GM21515 (cell line): ENCODE data around the gene SACS.
A peak's percentile ranks its signal among the peaks of the same experiment; 100 is the strongest.

Experiments used
- ATAC-seq: cut with Tn5 transposase; IDR thresholded peaks from one replicate; pipeline ENCODE4 v1.9.1; 2021; ENCODE audit not compliant: unreplicated experiment

The SACS gene

DNA sequence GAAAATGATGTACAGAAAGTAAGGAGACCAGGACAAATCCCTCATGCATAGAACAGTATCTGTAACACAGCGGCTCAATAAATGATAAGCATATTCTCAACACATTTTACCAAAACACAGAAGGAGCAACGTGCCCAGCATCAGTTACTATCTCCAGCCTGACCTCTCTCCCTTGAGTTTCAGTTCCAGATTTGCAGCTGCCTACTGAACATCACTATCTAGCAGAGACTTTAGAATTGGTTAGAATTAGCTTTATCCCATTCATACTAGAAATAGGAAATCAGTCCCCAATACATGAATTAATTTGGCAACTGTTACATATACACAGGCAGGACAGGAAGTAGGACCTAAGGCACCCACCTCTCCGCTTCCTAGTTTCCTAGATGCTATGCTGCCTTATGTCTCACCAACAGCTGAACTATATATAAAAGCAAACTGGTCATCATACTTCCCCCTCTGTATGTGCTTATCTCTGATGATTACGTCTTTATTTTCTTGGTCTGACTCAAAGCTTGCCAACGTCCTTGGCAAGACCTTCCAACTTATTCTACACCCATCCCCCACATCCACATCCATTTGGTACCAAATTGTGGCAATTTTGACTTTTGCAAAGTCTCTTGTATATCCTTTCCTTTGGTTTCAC lies 61.1 kb downstream of the SACS start:
- no peak for ATAC-seq

- ATAC-seq = no peak
These were observed 65.6 kb downstream of the SACS start for GRCh38 chr13:23367907-23368306.

DNA sequence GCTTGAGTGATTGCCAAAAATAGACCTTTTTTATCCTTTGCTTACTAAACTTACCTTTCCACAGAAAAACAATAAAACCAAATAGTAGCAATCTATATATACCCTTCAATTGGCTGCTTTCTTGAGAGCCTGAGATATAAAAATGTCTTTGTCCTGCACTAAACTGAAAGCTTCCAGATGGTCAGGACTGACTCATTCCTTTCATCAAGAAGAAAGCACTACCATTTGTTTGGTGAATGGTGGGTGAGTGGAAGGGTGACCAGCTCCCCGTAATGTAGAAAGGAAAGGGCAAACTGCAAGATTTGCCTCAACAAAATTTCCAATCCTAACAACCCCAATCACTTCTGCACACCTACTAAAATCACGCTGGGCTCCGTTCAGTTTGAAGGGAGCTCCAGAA lies 67.8 kb downstream of the SACS start:
- no peak for ATAC-seq

DNA sequence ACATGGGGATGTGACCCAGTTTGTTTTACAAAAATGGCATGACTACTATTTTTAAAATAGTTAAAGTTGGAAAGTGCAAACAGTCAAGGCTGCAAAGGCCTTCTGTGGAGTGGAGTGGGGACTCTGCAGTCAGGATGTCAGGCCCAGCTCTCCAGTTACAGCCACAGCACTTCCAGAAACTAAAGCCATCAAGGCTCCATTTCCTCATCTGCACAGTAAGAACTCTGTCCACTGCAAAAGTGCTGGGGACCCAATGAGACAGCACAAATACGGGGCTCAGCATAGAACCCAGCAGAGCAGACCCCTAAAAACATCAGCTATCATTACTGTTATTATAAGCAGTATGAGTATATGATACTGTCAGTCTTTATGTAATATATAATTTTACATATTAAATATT lies 73.6 kb downstream of the SACS start:
- no peak for ATAC-seq

DNA sequence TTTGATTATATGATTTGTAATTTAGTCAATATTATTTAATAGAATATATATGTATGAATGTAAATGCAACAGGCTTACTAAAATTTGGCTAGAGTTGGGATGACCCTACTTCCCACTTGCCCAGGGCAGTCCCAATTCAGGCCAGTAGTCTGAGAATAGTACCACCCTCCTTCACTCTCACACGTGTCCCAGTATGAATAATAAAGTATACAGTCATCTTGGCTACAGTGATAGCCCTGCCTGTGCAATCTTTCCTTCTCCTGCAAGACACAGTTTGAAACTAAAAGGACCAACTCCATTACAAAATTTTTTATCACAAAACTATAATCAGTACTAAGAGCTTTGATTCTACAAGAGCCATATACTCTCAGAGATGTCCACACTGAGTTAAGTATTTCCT lies 76.2 kb downstream of the SACS start:
- ATAC-seq = no peak

DNA sequence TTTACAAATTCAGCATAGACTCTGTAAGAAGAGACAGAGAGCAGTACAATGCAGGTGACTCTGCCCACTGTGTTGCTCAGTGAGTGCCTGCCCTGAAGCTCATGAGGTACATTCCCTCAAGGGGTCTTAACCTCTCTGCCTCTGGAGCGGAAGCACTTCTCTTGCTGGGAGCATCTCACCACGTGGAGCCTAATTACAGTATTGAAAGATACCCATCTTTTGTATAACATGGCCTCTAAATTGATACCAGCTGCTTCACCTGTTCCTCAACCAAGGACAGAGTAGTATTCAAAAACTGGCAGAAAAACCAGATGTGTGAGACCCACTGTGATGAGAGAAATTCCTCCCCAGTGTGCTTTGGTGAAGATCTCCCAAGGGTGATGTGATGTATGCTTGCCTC lies 77.1 kb downstream of the SACS start:
- no peak for ATAC-seq

GRCh38 chr13:23354520-23354919 lies 79.0 kb downstream of the SACS start:
- ATAC-seq = no peak

DNA sequence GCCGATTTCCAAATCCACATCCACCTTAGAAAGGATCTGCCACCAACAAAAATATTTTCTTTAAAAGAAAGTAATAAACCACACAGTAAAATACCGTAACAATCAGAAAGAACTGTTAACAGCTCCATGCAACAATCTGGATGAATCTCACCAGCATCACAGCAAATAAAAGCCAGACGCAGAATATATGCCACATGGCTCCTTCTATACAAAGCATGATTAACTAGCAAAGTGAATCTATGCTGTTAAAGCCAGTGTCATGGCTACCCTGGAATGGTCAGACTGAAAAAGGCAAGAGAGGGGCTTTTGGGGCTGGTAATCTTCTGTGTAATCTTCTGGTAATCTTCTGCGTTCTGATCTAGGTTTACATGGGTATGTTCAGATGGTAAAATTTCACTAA lies 81.3 kb downstream of the SACS start:
- ATAC-seq = no peak

GRCh38 chr13:23350009-23350408 lies 83.5 kb downstream of the SACS start:
- no peak for ATAC-seq

- ATAC-seq = no peak
These were observed 84.2 kb downstream of the SACS start for GRCh38 chr13:23349161-23349897.

DNA sequence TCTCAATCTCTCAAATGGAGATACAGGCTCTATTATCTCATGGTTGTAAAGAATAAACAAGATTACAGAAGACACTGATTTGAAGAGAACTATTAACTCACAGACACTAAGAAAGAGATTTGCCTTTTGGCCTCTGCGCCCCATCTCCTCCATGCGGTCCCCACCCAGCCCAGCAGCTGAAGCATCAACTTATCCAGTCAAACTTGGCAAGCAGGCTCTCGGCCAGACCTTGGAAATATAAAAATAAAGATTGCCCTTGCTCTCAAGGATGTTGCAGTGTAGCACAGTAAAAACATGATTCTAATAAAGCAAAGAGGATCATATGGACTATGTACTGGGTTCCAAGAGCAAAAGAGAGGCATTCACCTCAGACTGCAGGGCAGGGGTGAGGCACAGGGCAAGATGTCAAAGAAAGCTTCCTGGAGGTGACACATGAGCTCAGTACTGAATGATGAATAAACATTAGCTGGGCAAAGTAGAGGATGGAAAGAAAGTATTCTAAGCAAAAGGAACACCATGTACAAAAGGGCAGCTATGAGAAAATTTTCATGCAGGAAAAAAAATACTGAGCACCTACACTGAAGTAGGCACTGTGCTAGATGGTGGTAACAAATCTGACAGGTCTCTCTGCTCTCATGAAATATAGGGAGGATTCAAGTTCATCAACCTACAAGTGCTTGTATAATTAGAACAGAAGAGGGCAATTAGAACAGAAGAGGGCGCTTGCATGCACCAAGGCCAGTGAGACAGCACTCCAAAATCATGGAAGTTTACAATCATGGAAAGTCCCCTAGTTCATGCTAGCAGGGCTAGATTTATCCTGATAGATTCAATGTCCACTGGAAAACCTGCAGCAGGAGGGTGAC lies 85.0 kb downstream of the SACS start:
- ATAC-seq = no peak

DNA sequence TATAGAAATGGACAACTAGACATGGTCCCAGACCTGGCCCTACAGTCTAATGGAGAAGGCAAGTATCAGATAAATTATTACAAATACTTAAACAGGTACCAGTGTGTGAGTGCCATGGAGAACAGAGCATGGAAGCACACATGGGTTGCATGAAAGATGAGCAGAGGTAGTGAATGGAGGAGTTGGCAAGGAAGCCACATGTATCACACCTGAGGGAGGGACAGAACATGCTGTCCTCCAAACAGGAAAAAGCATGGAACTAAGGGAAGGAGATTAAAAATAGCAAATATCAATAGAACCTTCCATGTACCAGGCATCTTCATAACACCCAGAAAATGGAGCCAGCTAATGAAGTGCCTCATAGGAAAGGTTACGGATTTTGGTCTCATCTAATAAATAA lies 85.9 kb downstream of the SACS start:
- ATAC-seq = no peak

DNA sequence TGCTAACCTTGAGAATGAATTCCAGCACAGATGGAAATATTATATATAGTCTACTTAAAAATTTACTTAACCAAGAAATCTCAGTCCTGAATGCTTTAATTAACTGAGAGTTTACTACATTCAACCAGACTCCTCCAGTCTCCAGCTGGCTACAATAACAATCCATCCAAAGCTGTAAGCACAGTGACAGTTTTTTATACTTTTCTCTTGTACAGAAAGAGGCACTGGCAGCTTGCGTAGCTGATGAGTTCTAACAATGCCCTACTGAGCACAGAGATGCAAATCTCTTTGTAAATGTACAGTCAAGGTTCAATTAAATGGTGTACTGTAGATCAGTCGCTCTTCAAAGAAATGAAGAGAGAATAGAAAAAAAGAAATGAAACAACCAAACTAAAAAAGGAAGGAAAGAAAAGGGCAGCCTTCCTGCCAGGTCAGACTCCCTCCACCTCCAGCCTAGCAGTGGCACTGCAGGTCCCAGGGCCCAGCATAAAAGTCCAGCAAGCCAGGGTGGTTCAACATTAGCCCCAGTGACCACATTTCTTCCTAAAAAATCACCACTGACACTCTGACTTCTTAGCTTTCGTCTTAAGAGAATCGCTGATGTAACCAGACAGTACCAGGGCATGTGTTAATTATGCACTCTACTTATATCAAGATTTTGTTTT lies 88.4 kb downstream of the SACS start:
- no peak for ATAC-seq

GRCh38 chr13:23339225-23339624 lies 94.3 kb downstream of the SACS start:
- no peak for ATAC-seq

DNA sequence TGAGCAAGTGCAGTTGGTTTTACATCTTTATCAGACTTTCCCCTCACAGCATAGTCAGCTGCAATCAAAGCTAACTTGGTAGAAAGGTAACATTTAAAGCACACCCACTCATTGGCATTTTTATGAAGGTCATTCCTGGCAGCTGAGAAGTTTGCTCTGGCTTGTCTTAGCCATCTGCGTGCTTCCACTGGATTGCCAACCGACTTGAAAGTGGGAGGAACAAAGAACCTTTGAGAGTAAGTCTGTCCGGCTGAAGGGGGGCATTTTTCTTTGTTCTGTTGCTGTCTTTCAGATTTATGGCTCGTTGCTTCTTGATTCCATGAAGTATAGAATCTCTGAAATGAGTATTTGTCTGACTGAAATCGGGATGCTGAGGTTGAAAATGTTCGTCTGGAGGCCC lies 103.1 kb downstream of the SACS start:
- ATAC-seq = no peak

DNA sequence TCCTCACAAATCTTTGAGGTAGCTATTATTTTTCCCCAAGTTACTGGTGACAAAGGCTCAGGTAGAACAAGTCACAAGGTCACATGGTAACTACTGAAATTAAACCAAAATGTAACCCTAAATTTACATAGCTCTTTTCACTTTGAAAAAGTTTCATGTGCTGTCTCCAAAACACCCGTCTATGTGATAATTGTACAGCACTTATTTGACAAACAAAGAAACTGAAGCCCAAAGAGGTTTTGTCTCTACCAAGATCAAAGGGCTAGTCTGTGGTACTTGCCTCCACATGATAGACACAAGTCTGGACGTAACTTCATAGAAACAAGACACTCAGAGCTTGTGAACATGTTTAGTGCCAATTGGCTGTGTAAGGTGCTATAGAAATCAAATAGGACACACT lies 108.3 kb downstream of the SACS start:
- ATAC-seq = no peak

DNA sequence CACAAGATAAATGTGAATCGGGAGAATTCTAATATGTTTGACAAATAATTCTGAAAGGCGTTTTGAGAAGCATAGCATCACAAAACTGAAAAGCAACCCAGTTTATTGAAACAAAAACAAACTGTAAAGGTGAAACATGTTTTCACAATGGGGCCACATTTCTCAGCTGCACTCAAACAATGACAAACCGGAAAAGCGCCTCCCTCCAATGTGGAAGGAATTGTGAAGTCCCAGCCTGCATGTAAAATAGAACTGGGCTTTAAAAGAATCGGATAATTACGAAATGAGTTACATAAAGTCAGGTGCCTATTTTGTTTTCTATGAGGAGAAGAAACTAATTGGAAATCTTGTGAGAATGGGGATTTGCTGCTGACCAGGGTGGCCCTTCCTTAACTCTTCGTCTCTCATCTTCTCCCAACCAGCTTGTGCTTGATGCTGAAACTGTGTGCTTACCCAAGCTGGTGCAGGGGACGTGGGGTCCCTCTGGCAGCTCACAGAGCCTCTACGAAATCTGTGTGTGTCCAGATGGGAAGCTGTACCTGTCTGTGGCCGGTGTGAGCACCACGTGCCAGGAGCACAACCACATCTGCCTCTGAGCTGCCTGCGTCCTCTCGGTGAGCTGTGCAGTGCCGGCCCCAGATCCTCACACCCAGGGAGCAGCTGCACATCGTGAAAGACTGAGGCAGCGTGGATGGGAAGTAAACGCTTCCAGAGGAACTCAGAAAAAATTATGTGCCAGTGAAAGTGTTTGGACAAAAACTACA lies 109.4 kb downstream of the SACS start:
- ATAC-seq = no peak

GRCh38 chr13:23322353-23323336 lies 110.9 kb downstream of the SACS start:
- ATAC-seq = no peak

DNA sequence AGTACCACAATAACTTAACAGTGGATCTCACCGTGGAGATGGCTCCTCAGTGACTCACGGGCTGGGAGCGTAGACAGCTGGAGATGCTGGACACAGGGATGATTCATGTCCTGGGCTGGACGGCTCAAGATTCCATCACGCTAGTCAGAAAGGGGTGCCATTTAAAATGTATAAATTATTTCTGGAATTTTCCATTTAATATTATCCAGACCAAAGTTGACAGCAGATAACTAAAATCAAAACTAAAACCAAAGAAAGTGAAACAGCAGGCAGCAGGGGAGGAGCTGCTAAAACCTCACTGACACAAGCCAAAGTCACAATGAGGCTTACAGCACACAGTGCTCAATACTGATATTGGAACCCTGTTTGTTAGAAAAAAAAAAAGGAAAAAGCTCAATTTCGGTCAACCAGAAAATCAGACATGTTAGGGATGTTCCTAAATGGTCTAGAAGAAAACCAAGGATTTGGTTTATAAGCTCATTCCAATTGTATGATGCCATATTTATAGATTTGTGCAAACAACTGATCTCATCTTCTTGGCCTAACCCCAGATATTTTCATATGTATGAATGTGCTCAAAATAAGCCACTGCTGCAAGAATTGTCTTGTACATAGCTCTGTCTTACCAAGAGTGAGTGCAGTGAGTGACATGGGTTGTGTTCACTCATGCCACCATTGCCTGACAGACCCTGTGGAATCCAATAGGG lies 111.8 kb downstream of the SACS start:
- ATAC-seq = peak; percentile 82
